ENCODE results near the gene BIK. TPM values are rescaled to one million over a fixed set of nuclear protein-coding genes. Genes with fewer than 3 reads are reported as not detected.
A peak's percentile ranks its signal among the peaks of the same experiment; 100 is the strongest.

The BIK gene
- total RNA-seq, 1 donor from 2014 or later, result 1.7 TPM

DNA sequence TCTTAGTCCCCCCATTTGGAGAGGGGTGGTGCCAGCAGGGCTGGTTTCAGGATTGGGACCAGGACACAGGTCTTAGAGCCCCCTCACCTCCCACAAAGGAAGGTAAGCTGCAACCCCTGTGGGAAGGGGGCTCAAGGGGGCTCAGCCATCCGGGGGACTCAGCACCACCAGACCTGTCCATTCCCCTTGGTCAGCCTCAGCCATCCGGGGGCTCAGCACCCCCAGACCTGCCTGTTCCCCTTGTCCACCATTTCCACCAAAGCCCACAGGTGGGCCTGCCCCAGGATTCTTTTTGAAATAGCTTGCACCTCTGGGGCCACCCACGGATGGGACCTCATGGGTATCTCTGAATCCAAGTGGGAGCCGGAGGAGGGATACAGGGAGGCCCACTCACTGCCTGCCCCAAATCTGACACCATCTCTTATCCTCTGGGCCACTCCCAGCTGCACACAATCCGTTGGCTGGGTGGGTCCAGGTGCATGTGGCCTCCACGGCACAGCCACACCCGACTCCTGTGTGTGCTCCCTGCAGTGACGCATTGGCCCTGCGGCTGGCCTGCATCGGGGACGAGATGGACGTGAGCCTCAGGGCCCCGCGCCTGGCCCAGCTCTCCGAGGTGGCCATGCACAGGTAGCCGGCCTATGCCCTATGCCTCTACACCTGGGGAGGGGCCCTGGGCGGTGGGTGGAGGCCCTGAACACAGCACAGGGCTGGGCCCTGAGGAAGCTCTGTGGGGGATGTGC is 16.8 kb downstream of the BIK start:
- H3K9me3 Mint-ChIP-seq (ENCODE audit: low read depth), result no peaks in the 10 kb centered on the region
- H3K27me3 Mint-ChIP-seq, result no peaks in the 10 kb centered on the region
- H3K4me1 Mint-ChIP-seq (ENCODE audit: low read depth), result peaks cover 8% of the 10 kb centered on the region
- no peaks in the 10 kb centered on the region for H3K36me3 Mint-ChIP-seq (ENCODE audit: insufficient read depth)
- peak overlapping the region; percentile 85 for H3K27ac Mint-ChIP-seq
- TF ChIP-seq, protein P1, sequence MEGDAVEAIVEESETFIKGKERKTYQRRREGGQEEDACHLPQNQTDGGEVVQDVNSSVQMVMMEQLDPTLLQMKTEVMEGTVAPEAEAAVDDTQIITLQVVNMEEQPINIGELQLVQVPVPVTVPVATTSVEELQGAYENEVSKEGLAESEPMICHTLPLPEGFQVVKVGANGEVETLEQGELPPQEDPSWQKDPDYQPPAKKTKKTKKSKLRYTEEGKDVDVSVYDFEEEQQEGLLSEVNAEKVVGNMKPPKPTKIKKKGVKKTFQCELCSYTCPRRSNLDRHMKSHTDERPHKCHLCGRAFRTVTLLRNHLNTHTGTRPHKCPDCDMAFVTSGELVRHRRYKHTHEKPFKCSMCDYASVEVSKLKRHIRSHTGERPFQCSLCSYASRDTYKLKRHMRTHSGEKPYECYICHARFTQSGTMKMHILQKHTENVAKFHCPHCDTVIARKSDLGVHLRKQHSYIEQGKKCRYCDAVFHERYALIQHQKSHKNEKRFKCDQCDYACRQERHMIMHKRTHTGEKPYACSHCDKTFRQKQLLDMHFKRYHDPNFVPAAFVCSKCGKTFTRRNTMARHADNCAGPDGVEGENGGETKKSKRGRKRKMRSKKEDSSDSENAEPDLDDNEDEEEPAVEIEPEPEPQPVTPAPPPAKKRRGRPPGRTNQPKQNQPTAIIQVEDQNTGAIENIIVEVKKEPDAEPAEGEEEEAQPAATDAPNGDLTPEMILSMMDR (IDR thresholded peaks at IDR 0.05; ENCODE audit: unreplicated experiment), result no peak
- no peak overlapping the region for H3K4me3 Mint-ChIP-seq (ENCODE audit: low read depth)
- no peak for DNase-seq (ENCODE audit: low spot score, unreplicated experiment)

DNA sequence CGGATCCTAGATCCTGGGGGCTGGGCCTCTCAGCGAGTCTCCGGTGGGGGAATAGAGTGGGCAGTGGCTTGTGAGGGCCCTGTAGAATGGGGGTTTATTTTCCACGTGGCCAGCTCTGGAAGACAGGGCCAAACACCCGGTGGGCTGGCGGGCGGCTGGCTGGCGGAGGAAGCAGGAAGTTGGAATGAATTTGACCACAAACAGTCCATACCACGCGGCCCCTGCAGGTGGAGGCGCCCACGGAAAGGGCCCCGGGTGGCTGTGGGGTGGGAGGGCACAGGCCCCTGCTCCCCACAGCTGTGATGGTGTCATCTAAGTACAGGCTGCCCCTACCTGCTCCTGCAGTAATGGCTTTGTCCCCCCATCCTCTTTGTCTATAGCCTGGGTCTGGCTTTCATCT is 17.6 kb downstream of the BIK start:
- no peaks in the 10 kb centered on the region for H3K27me3 Mint-ChIP-seq
- no peak overlapping the region for H3K27ac Mint-ChIP-seq
- no peaks in the 10 kb centered on the region for H3K36me3 Mint-ChIP-seq (ENCODE audit: insufficient read depth)

DNA sequence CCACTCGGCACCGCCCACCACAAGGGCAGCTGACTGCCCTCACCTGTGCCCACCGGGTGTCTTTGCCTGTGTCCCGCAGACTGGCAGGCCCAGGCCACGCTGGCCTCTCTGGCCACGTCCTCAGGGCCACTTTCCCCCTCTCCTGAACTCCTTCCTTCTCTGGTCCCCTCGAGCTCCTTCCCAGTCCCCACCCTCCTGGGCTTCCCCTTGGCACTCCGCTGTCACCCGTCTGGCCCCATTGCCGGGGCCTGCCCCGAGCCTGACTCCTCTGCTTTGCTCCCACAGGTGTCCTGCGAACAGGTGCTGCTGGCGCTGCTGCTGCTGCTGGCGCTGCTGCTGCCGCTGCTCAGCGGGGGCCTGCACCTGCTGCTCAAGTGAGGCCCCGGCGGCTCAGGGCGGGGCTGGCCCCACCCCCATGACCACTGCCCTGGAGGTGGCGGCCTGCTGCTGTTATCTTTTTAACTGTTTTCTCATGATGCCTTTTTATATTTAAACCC is 18.4 kb downstream of the BIK start:
- no peak overlapping the region for H3K27ac Mint-ChIP-seq
- TF ChIP-seq, protein P1 (IDR thresholded peaks at IDR 0.05; ENCODE audit: unreplicated experiment), result no peak
- H3K9me3 Mint-ChIP-seq (ENCODE audit: low read depth), result no peaks in the 10 kb centered on the region
- peaks cover 8% of the 10 kb centered on the region for H3K4me1 Mint-ChIP-seq (ENCODE audit: low read depth)
- peaks cover 2% of the 10 kb centered on the region for H3K36me3 Mint-ChIP-seq (ENCODE audit: insufficient read depth)
- H3K4me3 Mint-ChIP-seq (ENCODE audit: low read depth), result no peak overlapping the region
- DNase-seq (ENCODE audit: low spot score, unreplicated experiment), result no peak
- H3K27me3 Mint-ChIP-seq, result no peaks in the 10 kb centered on the region

More for the DNA sequence above, 17.6 kb downstream of the BIK start:
- no peak for DNase-seq (ENCODE audit: low spot score, unreplicated experiment)
- TF ChIP-seq, protein P1 (IDR thresholded peaks at IDR 0.05; ENCODE audit: unreplicated experiment), result no peak
- H3K4me1 Mint-ChIP-seq (ENCODE audit: low read depth), result peaks cover 8% of the 10 kb centered on the region
- H3K9me3 Mint-ChIP-seq (ENCODE audit: low read depth), result no peaks in the 10 kb centered on the region
- no peak overlapping the region for H3K4me3 Mint-ChIP-seq (ENCODE audit: low read depth)

DNA sequence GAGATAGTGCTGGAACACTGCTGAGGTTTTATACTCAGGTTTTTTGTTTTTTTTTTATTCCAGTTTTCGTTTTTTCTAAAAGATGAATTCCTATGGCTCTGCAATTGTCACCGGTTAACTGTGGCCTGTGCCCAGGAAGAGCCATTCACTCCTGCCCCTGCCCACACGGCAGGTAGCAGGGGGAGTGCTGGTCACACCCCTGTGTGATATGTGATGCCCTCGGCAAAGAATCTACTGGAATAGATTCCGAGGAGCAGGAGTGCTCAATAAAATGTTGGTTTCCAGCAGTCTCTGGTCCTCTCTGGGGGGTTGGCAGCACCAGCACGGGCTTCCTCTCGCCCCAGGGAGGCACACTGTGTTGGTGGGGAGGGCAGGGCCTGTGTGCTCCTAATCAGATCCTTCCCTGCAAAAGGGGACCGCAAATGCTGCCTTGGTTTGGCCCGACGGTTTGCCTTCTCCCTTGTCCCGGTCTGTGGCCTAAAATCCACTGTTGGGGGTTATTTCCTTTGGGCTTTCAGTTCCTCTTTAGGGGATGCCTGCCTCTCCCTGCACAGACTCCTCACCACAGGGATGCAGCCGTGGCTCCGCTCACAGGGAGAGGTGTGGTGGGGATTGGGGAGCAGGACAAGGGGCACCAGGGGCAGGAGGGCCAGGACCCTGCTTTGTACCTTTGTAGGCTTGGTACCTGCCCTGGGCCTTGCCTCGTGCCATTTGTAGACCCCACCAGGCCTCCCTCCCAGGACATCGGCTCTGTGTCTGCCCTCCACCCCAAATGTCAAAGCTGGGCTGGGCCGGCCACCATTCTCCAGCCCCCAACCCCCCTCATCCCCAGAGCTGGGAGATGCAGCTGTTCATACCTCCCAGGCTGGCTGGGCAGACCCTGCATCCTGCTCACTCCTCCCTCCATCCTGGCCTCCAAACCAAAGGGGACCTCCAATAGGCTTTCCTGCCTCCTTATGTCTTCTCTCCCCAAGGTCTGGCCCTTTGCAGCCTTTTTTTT is 19.2 kb downstream of the BIK start:
- DNase-seq (ENCODE audit: low spot score, unreplicated experiment), result no peak
- Mint-ChIP-seq H3K9me3 (ENCODE audit: low read depth) (no peaks in the 10 kb centered on the region), H3K4me3 (ENCODE audit: low read depth) (no peak overlapping the region)

More for the DNA sequence above, 19.2 kb downstream of the BIK start:
- TF ChIP-seq, protein P1 (IDR thresholded peaks at IDR 0.05; ENCODE audit: unreplicated experiment), result no peak
- Mint-ChIP-seq H3K27me3 (no peaks in the 10 kb centered on the region), H3K27ac (no peak overlapping the region), H3K36me3 (ENCODE audit: insufficient read depth) (peaks cover 5% of the 10 kb centered on the region), H3K4me1 (ENCODE audit: low read depth) (peaks cover 8% of the 10 kb centered on the region)

Data from progenitor cell of endocrine pancreas (in vitro differentiated cells).